ENCODE results near the gene OR8G5. TPM values are rescaled to one million over a fixed set of nuclear protein-coding genes. Genes with fewer than 3 reads are reported as not detected.
"Not testable (repeated sequence)": the region's sequence is repeated elsewhere in the genome, so short reads cannot be mapped to it uniquely, and the experiment has no call there.

Gene OR8G5
- total RNA-seq, 2 experiments from 2014 or later: not detected

- H3K36me3 Mint-ChIP-seq (ENCODE audit: low read depth): no peaks in the 10 kb centered on the region
These were observed 42.1 kb upstream of the OR8G5 start for GRCh38 chr11:124214027-124214426.

GRCh38 chr11:124219126-124219525 lies 37.0 kb upstream of the OR8G5 start:
- Mint-ChIP-seq H3K36me3 (ENCODE audit: low read depth) (no peaks in the 10 kb centered on the region), H3K4me3 (no peak overlapping the region), H3K9me3 (no peaks in the 10 kb centered on the region), H3K27me3 (no peaks in the 10 kb centered on the region), H3K27ac (no peak overlapping the region), H3K4me1 (ENCODE audit: low read depth) (no peaks in the 10 kb centered on the region)
- ATAC-seq (no peak), DNase-seq (no peak)
- ChIA-PET POLR2A (no interaction called here), CTCF (no interaction called here)
- TF ChIP-seq CTCF (IDR thresholded peaks at IDR 0.05): no peak
- intact Hi-C loops (cut with micrococcal nuclease): no loop called here

More at GRCh38 chr11:124214027-124214426, 42.1 kb upstream of the OR8G5 start:
- intact Hi-C loops (cut with micrococcal nuclease): no loop called here
- ChIA-PET CTCF (no interaction called here), POLR2A (no interaction called here)
- no peak overlapping the region for H3K4me3 Mint-ChIP-seq
- DNase-seq (no peak), ATAC-seq (no peak)
- peaks cover 1% of the 10 kb centered on the region for H3K27me3 Mint-ChIP-seq
- H3K27ac Mint-ChIP-seq: no peak overlapping the region
- TF ChIP-seq CTCF (IDR thresholded peaks at IDR 0.05): no peak
- H3K4me1 Mint-ChIP-seq (ENCODE audit: low read depth): no peaks in the 10 kb centered on the region
- H3K9me3 Mint-ChIP-seq: no peaks in the 10 kb centered on the region

GRCh38 chr11:124222407-124222806 lies 33.8 kb upstream of the OR8G5 start:
- DNase-seq (no peak), ATAC-seq (no peak)
- H3K36me3 Mint-ChIP-seq (ENCODE audit: low read depth): no peaks in the 10 kb centered on the region
- H3K4me1 Mint-ChIP-seq (ENCODE audit: low read depth): no peaks in the 10 kb centered on the region
- ChIA-PET POLR2A (no interaction called here), CTCF (no interaction called here)
- no peak for TF ChIP-seq CTCF (IDR thresholded peaks at IDR 0.05)
- intact Hi-C loops (cut with micrococcal nuclease): no loop called here
- peaks cover 5% of the 10 kb centered on the region for H3K27me3 Mint-ChIP-seq
- H3K9me3 Mint-ChIP-seq: no peaks in the 10 kb centered on the region
- no peak overlapping the region for H3K27ac Mint-ChIP-seq
- no peak overlapping the region for H3K4me3 Mint-ChIP-seq

- POLR2A ChIA-PET; DNase-seq; ATAC-seq; intact Hi-C loops (cut with micrococcal nuclease); H3K4me1 Mint-ChIP-seq (ENCODE audit: low read depth); H3K36me3 Mint-ChIP-seq (ENCODE audit: low read depth); H3K27me3 Mint-ChIP-seq; CTCF ChIA-PET; H3K27ac Mint-ChIP-seq; H3K9me3 Mint-ChIP-seq; H3K4me3 Mint-ChIP-seq: not testable (repeated sequence)
These were observed 31.4 kb upstream of the OR8G5 start for GRCh38 chr11:124224618-124225423.

- H3K9me3 Mint-ChIP-seq: no peaks in the 10 kb centered on the region
- TF ChIP-seq CTCF (IDR thresholded peaks at IDR 0.05): no peak
- ATAC-seq: no peak
- DNase-seq: no peak
- H3K4me1 Mint-ChIP-seq (ENCODE audit: low read depth): no peaks in the 10 kb centered on the region
- ChIA-PET CTCF (interaction anchor here (1.0 kb wide), 1 partner anchor 31 kb away, joined by 3 read pairs; no protein-coding TSS in a partner anchor), POLR2A (no interaction called here)
- no peak overlapping the region for H3K27ac Mint-ChIP-seq
- intact Hi-C loops (cut with micrococcal nuclease): no loop called here
- no peak overlapping the region for H3K4me3 Mint-ChIP-seq
- H3K27me3 Mint-ChIP-seq: peaks cover 5% of the 10 kb centered on the region
- no peaks in the 10 kb centered on the region for H3K36me3 Mint-ChIP-seq (ENCODE audit: low read depth)
These were observed 30.7 kb upstream of the OR8G5 start for GRCh38 chr11:124225471-124225870.
